HUES6 (cell line): ENCODE results near the gene PPT2.
"Not testable (repeated sequence)": the region's sequence is repeated elsewhere in the genome, so short reads cannot be mapped to it uniquely, and the experiment has no call there.

Source experiments
- H3K27ac ChIP-seq: 2 replicates; pipeline ENCODE4 v1.7.0; 2013; ENCODE audit warnings: low read depth, mild to moderate bottlenecking, low read length, inconsistent platforms
- H3K27me3 ChIP-seq: 2 replicates; pipeline ENCODE4 v1.6.1; 2013; ENCODE audit warnings: low read length; ENCODE audit not compliant: control insufficient read depth, insufficient read depth
- H3K36me3 ChIP-seq: 2 replicates; pipeline ENCODE4 v1.6.1; 2013; ENCODE audit warnings: low read length; ENCODE audit not compliant: control insufficient read depth, insufficient read depth
- H3K4me1 ChIP-seq: 2 replicates; pipeline ENCODE4 v1.6.1; 2013; ENCODE audit warnings: low read length; ENCODE audit not compliant: control insufficient read depth, insufficient read depth
- H3K4me3 ChIP-seq: 2 replicates; pipeline ENCODE4 v1.5.1; 2013; ENCODE audit warnings: low read depth, low read length
- H3K9ac ChIP-seq: one replicate; pipeline ENCODE4 v1.6.1; 2013; ENCODE audit warnings: mild to moderate bottlenecking, low read length
- H3K9me3 ChIP-seq: 2 replicates; pipeline ENCODE4 v1.6.1; 2013; ENCODE audit warnings: low read depth, low read length; ENCODE audit not compliant: control insufficient read depth, insufficient read depth

PPT2 gene

GRCh38 chr6:32193096-32193495 is 39.2 kb downstream of the PPT2 start:
- H3K4me1 ChIP-seq = peaks cover 56% of the 10 kb centered on the region
- H3K27ac ChIP-seq, H3K36me3 ChIP-seq, H3K27me3 ChIP-seq, H3K9me3 ChIP-seq: not testable (repeated sequence)
- peak overlapping the region; percentile 52 for H3K4me3 ChIP-seq
- peak overlapping the region; percentile 9 for H3K9ac ChIP-seq

- H3K27me3 ChIP-seq = no peaks in the 10 kb centered on the region
- no peak overlapping the region; the same call in 1 of the 2 replicates for H3K27ac ChIP-seq
- no peaks in the 10 kb centered on the region for H3K9me3 ChIP-seq
- H3K36me3 ChIP-seq = no peaks in the 10 kb centered on the region
- H3K9ac ChIP-seq = no peak overlapping the region
- H3K4me1 ChIP-seq = peaks cover 48% of the 10 kb centered on the region
- no peak overlapping the region for H3K4me3 ChIP-seq
These were observed 40.4 kb downstream of the PPT2 start for GRCh38 chr6:32194388-32194787.

GRCh38 chr6:32194825-32195651 is 41.1 kb downstream of the PPT2 start:
- Histone ChIP-seq H3K9me3 (no peaks in the 10 kb centered on the region), H3K27me3 (no peaks in the 10 kb centered on the region), H3K4me1 (peaks cover 48% of the 10 kb centered on the region), H3K27ac (peak overlapping the region; percentile 75; the same call in 1 of the 2 replicates), H3K36me3 (no peaks in the 10 kb centered on the region), H3K9ac (peak overlapping the region; percentile 81), H3K4me3 (peak overlapping the region; percentile 76)

- no peaks in the 10 kb centered on the region for H3K36me3 ChIP-seq
- peaks cover 48% of the 10 kb centered on the region for H3K4me1 ChIP-seq
- H3K27me3 ChIP-seq = no peaks in the 10 kb centered on the region
- H3K4me3 ChIP-seq = peak overlapping the region; percentile 85
- H3K9me3 ChIP-seq = no peaks in the 10 kb centered on the region
- H3K9ac ChIP-seq = peak overlapping the region; percentile 95
- H3K27ac ChIP-seq = no peak overlapping the region
These were observed 41.6 kb downstream of the PPT2 start for GRCh38 chr6:32195652-32195901.

GRCh38 chr6:32195902-32196681 is 42.2 kb downstream of the PPT2 start:
- H3K9me3 ChIP-seq = no peaks in the 10 kb centered on the region
- H3K27ac ChIP-seq = peak overlapping the region; percentile 96
- H3K36me3 ChIP-seq = no peaks in the 10 kb centered on the region
- H3K9ac ChIP-seq = peak overlapping the region; percentile 95
- H3K4me1 ChIP-seq = peaks cover 43% of the 10 kb centered on the region
- no peaks in the 10 kb centered on the region for H3K27me3 ChIP-seq
- peak overlapping the region; percentile 85 for H3K4me3 ChIP-seq

- peak overlapping the region; percentile 95 for H3K9ac ChIP-seq
- H3K4me1 ChIP-seq = peaks cover 34% of the 10 kb centered on the region
- H3K4me3 ChIP-seq = peak overlapping the region; percentile 85
- no peaks in the 10 kb centered on the region for H3K9me3 ChIP-seq
- H3K27me3 ChIP-seq = no peaks in the 10 kb centered on the region
- no peaks in the 10 kb centered on the region for H3K36me3 ChIP-seq
- H3K27ac ChIP-seq = peak overlapping the region; percentile 96
These were observed 43.0 kb downstream of the PPT2 start for GRCh38 chr6:32196682-32197616.

- no peaks in the 10 kb centered on the region for H3K27me3 ChIP-seq
- no peaks in the 10 kb centered on the region for H3K9me3 ChIP-seq
- H3K36me3 ChIP-seq = no peaks in the 10 kb centered on the region
- peaks cover 24% of the 10 kb centered on the region for H3K4me1 ChIP-seq
- H3K4me3 ChIP-seq = no peak overlapping the region
- H3K27ac ChIP-seq = no peak overlapping the region
- H3K9ac ChIP-seq = no peak overlapping the region
These were observed 44.4 kb downstream of the PPT2 start for GRCh38 chr6:32198345-32198696.

- Histone ChIP-seq H3K4me1 (peaks cover 24% of the 10 kb centered on the region), H3K4me3 (no peak overlapping the region), H3K27me3 (no peaks in the 10 kb centered on the region; the same call in 1 of the 2 replicates), H3K9ac (no peak overlapping the region), H3K9me3 (no peaks in the 10 kb centered on the region), H3K36me3 (no peaks in the 10 kb centered on the region), H3K27ac (no peak overlapping the region)
These were observed 44.9 kb downstream of the PPT2 start for GRCh38 chr6:32198866-32199265.

GRCh38 chr6:32200711-32201475 is 47.0 kb downstream of the PPT2 start:
- no peak overlapping the region for H3K9ac ChIP-seq
- no peaks in the 10 kb centered on the region for H3K36me3 ChIP-seq
- peaks cover 11% of the 10 kb centered on the region for H3K4me1 ChIP-seq
- H3K9me3 ChIP-seq = no peaks in the 10 kb centered on the region
- H3K27ac ChIP-seq = no peak overlapping the region
- no peaks in the 10 kb centered on the region; the same call in 1 of the 2 replicates for H3K27me3 ChIP-seq
- H3K4me3 ChIP-seq = no peak overlapping the region

GRCh38 chr6:32202186-32202585 is 48.2 kb downstream of the PPT2 start:
- no peak overlapping the region for H3K4me3 ChIP-seq
- H3K27me3 ChIP-seq = no peaks in the 10 kb centered on the region; the same call in 1 of the 2 replicates
- no peaks in the 10 kb centered on the region for H3K9me3 ChIP-seq
- H3K27ac ChIP-seq = no peak overlapping the region
- H3K36me3 ChIP-seq = no peaks in the 10 kb centered on the region
- peaks cover 4% of the 10 kb centered on the region for H3K4me1 ChIP-seq
- no peak overlapping the region for H3K9ac ChIP-seq
